ENCODE results near the gene SP110.
"Not testable (repeated sequence)": the region's sequence is repeated elsewhere in the genome, so short reads cannot be mapped to it uniquely, and the experiment has no call there.

Gene SP110

GRCh38 chr2:230130668-230131364, 89.0 kb downstream of the SP110 start:
- Histone ChIP-seq H3K27ac (peak overlapping the region; percentile 18 to 60), H3K4me3 (no peak overlapping the region)
- no peak for DNase-seq (ENCODE audit: low spot score)
- TF ChIP-seq, protein P1, sequence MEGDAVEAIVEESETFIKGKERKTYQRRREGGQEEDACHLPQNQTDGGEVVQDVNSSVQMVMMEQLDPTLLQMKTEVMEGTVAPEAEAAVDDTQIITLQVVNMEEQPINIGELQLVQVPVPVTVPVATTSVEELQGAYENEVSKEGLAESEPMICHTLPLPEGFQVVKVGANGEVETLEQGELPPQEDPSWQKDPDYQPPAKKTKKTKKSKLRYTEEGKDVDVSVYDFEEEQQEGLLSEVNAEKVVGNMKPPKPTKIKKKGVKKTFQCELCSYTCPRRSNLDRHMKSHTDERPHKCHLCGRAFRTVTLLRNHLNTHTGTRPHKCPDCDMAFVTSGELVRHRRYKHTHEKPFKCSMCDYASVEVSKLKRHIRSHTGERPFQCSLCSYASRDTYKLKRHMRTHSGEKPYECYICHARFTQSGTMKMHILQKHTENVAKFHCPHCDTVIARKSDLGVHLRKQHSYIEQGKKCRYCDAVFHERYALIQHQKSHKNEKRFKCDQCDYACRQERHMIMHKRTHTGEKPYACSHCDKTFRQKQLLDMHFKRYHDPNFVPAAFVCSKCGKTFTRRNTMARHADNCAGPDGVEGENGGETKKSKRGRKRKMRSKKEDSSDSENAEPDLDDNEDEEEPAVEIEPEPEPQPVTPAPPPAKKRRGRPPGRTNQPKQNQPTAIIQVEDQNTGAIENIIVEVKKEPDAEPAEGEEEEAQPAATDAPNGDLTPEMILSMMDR (IDR thresholded peaks at IDR 0.05) = no peak

DNA sequence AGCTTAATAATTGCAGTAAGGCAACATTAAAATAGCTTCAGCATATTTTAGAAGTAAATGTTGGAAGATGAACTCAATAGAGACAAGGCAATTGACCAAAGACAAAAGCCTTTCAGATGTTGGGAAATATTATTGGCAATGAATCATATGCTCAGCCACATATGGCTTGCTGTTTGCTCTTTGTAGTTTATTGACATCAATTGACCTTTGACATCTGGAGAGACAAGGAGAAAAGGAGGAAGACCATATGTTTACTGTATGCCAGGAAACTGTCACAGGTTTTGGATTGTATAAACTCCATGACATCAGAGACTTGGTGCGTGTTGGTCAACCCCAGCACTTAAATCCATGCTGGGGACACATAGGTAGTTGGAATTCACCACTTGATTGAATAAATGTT, 90.4 kb downstream of the SP110 start:
- peak overlapping the region; percentile 36 for H3K4me3 ChIP-seq
- no peak for DNase-seq (ENCODE audit: low spot score)

DNA sequence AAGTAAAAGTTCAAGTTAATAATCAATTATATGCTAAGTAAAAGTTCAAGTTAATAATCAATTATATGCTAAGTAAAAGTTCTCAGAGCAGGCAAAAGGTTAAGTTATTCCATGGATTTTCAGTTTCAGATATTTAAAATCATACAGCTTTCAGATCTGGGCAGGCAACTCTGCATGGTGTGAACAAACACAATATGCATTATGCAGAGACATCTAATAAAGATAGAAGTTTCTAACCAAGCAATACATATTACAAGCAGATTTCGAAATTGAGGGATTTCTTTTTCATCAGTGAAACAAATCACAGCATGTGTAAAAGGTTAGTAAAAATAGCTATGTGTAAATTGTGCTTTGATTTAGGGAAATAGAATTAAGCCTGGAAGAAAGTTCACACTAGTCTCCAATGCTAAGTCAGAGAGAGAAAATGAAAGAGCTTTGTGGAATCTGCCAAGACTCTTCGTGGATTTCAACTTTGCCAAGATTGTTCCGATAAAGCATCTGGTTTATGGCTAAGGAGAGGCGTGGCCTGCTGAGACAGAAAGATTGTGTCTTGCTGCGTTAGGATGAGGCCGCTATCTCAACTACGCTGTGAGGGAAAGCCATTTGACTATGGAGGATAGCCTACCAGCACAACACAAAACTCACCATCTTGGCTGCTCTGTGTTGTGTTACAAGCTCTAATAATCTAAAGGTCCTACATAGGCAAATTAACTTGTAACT, 91.0 kb downstream of the SP110 start:
- H3K27ac ChIP-seq = peak overlapping the region in 1 of 2 donors; percentile 36
- H3K4me3 ChIP-seq = peak overlapping the region; percentile 36
- TF ChIP-seq, protein P1 (IDR thresholded peaks at IDR 0.05) = no peak
- no peak for DNase-seq (ENCODE audit: low spot score)

More for the DNA sequence above, 90.4 kb downstream of the SP110 start:
- H3K27ac ChIP-seq = peak overlapping the region in 1 of 2 donors; percentile 36
- TF ChIP-seq, protein P1 (IDR thresholded peaks at IDR 0.05) = no peak

- TF ChIP-seq, protein P1 (IDR thresholded peaks at IDR 0.05) = no peak
- no peak for DNase-seq (ENCODE audit: low spot score)
- Histone ChIP-seq H3K27ac (no peak overlapping the region), H3K4me3 (no peak overlapping the region)
Measured at GRCh38 chr2:230127195-230127594, 92.6 kb downstream of the SP110 start.

GRCh38 chr2:230124757-230125431, 94.9 kb downstream of the SP110 start:
- no peak overlapping the region for H3K4me3 ChIP-seq
- no peak for DNase-seq (ENCODE audit: low spot score)
- H3K27ac ChIP-seq = no peak overlapping the region
- TF ChIP-seq, protein P1 (IDR thresholded peaks at IDR 0.05) = no peak

GRCh38 chr2:230124235-230124634, 95.5 kb downstream of the SP110 start:
- Histone ChIP-seq H3K27ac (no peak overlapping the region), H3K4me3 (no peak overlapping the region)
- TF ChIP-seq, protein P1 (IDR thresholded peaks at IDR 0.05) = no peak
- no peak for DNase-seq (ENCODE audit: low spot score)

- not testable (repeated sequence) for DNase-seq (ENCODE audit: low spot score); H3K4me3 ChIP-seq; H3K27ac ChIP-seq
Measured at GRCh38 chr2:230120376-230120775, 99.4 kb downstream of the SP110 start.

DNA sequence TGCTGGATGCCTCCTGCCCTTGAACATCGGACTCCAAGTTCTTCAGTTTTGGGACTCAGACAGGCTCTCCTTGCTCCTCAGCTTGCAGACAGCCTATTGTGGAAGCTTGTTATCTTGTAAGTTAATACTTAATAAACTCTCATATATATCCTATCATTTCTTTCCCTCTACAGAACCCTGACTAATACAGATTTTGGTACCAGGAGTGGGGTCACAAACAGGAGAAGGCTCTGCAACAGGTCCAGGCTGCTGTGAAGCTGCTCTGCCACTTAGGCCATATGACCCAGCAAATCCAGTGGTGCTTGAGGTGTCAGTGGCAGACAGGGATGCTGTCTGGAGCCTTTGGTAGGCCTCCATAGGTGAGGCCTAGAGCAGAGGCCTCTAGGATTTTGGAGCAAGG, 100.0 kb downstream of the SP110 start:
- H3K27ac ChIP-seq; H3K4me3 ChIP-seq; DNase-seq (ENCODE audit: low spot score): not testable (repeated sequence)
